Left lung (tissue), 10 donors: ENCODE data around the gene GSN. TPM values are rescaled to one million over a fixed set of nuclear protein-coding genes. Genes with fewer than 3 reads are reported as not detected.
A peak's percentile ranks its signal among the peaks of the same experiment; 100 is the strongest.

Experiments used
- ATAC-seq: fragments of 200-7000 bp; cut with Tn5 transposase; one replicate; pipeline ENCODE4 v1.9.1; 2020; ENCODE audit warnings: moderate library complexity
- DNase-seq, 4 donors: peaks; one replicate each; pipeline ENCODE4 v3.0.0-alpha.2; 2013 to 2020
- H3K27ac ChIP-seq, 2 donors: fragments of 200-600 bp; sonication (generic) in 1 of 2; one replicate each; pipeline versions ENCODE4 v1.5.0 to v1.8.0; 2020 to 2021
- H3K27me3 ChIP-seq, 2 donors: fragments of 200-600 bp; sonication (generic) in 1 of 2; one replicate each; pipeline versions ENCODE4 v1.5.0 to v1.8.0; 2020 to 2021
- H3K36me3 ChIP-seq, 2 donors: fragments of 200-600 bp; sonication (generic) in 1 of 2; one replicate each; pipeline versions ENCODE4 v1.5.0 to v1.8.0; 2020 to 2021
- H3K4me1 ChIP-seq, 2 donors: fragments of 200-600 bp; one replicate each; pipeline ENCODE4 v1.8.0; 2021
- H3K4me3 ChIP-seq, 2 donors: fragments of 200-600 bp; sonication (generic) in 1 of 2; one replicate each; pipeline versions ENCODE4 v1.5.0 to v1.8.0; 2020 to 2021; ENCODE audit warnings: mild to moderate bottlenecking in 1 of 2
- H3K9me3 ChIP-seq, 2 donors: fragments of 200-600 bp; sonication (generic) in 1 of 2; one replicate each; pipeline versions ENCODE4 v1.5.0 to v1.8.0; 2020 to 2021
- CTCF ChIP-seq, 2 donors: fragments of 200-600 bp; sonication (generic) in 1 of 2; IDR thresholded peaks; one replicate each; pipeline versions ENCODE4 v1.5.0 to v1.8.0; 2021; ENCODE audit warnings: antibody characterized with exemption in 2 of 2
- intact Hi-C, 2 donors: fragments of 100-400 bp; cut with DNase I; formaldehyde crosslinking; loops; one replicate each; pipeline versions ENCODE4 v1.11.2 to v1.14.2; 2022
- polyA plus RNA-seq, 6 donors: library from polyadenylated mRNA; unstranded; fragments of 120-200 nt; gene quantifications; one replicate each; pipeline ENCODE4 v1.2.1, GENCODE V29; 2013; ENCODE audit not compliant: insufficient read length in 6 of 6
- total RNA-seq, 2 donors: library from RNA; stranded (reverse); fragmentation: NEBNext Ultra II Directional; extraction: Animal tissue kit (Norgen Biotek cat#: 25700); gene quantifications; one replicate each; pipeline ENCODE4 v1.2.1, GENCODE V29; 2021
- donor health status: DM: no; HTN: yes; CAD: no.
- donor health status: DM: no; HTN: no; CAD: no.

The GSN gene
- total and polyA plus RNA-seq, 8 donors, result 43.0 to 485 (median 54.9) TPM

DNA sequence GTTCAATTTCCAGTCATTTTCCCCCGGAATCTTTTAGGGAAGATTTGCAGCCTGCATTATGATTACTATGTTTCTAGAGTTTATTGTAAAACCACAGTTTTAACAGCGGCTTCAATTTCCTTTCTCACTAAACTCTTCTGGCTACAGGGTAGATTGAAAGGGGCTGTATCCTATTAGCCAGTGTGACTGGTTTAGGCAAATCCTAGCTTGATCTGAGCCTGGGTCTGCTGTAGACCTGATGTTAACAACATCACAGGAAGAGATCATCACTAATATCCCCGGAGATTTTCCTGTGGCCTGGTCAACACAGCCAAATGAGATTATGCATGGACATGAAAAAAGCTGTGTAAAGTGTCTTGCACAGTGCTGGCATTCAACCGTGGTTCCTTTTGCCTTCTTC lies 68.7 kb downstream of the GSN start:
- intact Hi-C loops, result no loop called here
- H3K9me3 ChIP-seq, result no peaks in the 10 kb centered on the region
- DNase-seq (no peak), ATAC-seq (no peak)
- no peak overlapping the region for H3K4me3 ChIP-seq
- TF ChIP-seq CTCF (IDR thresholded peaks at IDR 0.05), result no peak
- no peaks in the 10 kb centered on the region for H3K27me3 ChIP-seq
- peak overlapping the region in 1 of 2 donors; percentile 43 for H3K27ac ChIP-seq
- H3K36me3 ChIP-seq, result peaks cover 0 to 99% of the 10 kb centered on the region in 2 donors
- peaks cover 0 to 7% of the 10 kb centered on the region in 2 donors for H3K4me1 ChIP-seq

GRCh38 chr9:121339437-121339836 lies 71.5 kb downstream of the GSN start:
- no peak overlapping the region for H3K4me3 ChIP-seq
- H3K4me1 ChIP-seq, result peaks cover 6 to 14% of the 10 kb centered on the region in 2 donors
- H3K27ac ChIP-seq, result peak overlapping the region in 1 of 2 donors; percentile 43
- H3K27me3 ChIP-seq, result no peaks in the 10 kb centered on the region
- no peaks in the 10 kb centered on the region for H3K9me3 ChIP-seq
- no peak for ATAC-seq
- TF ChIP-seq CTCF (IDR thresholded peaks at IDR 0.05), result no peak
- DNase-seq, result no peak
- H3K36me3 ChIP-seq, result peaks cover 0 to 99% of the 10 kb centered on the region in 2 donors
- intact Hi-C loops, result no loop called here

- Histone ChIP-seq H3K36me3 (peaks cover 0 to 100% of the 10 kb centered on the region in 2 donors), H3K9me3 (no peaks in the 10 kb centered on the region), H3K4me1 (peaks cover 9 to 23% of the 10 kb centered on the region in 2 donors), H3K4me3 (no peak overlapping the region), H3K27ac (no peak overlapping the region), H3K27me3 (no peaks in the 10 kb centered on the region)
- TF ChIP-seq CTCF (IDR thresholded peaks at IDR 0.05), result no peak
- intact Hi-C loops, result no loop called here
- no peak for ATAC-seq
- no peak for DNase-seq
Observed at GRCh38 chr9:121340676-121341392, 72.9 kb downstream of the GSN start.

DNA sequence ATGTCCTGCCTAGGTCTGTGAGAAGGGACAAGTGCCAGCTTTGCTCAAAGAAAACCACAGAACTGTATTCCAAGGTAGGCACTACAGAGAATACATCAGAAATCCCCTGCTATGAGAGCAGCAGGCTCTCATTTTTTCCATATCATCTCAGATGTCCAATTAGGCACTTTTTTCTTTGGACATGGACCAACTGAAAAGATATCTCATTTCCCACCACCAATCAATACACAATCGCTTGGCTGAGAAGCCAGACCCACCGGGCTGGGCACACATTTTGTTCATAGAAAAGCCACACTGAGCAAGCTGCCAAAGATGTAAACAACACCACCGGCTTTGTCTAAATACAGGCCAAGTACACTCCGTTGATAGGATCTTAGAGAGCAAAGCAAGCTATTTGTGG lies 76.2 kb downstream of the GSN start:
- Histone ChIP-seq H3K27ac (peak overlapping the region; percentile 35 to 46), H3K4me3 (no peak overlapping the region), H3K4me1 (peaks cover 9 to 52% of the 10 kb centered on the region in 2 donors), H3K27me3 (no peaks in the 10 kb centered on the region), H3K9me3 (no peaks in the 10 kb centered on the region), H3K36me3 (peaks cover 0 to 100% of the 10 kb centered on the region in 2 donors)
- ATAC-seq (no peak), DNase-seq (no peak)
- no peak for TF ChIP-seq CTCF (IDR thresholded peaks at IDR 0.05)
- intact Hi-C loops, result no loop called here

GRCh38 chr9:121345070-121345469 lies 77.1 kb downstream of the GSN start:
- Histone ChIP-seq H3K27ac (peak overlapping the region in 1 of 2 donors; percentile 1), H3K36me3 (peaks cover 0 to 100% of the 10 kb centered on the region in 2 donors), H3K9me3 (no peaks in the 10 kb centered on the region), H3K4me3 (no peak overlapping the region), H3K27me3 (no peaks in the 10 kb centered on the region), H3K4me1 (peaks cover 10 to 61% of the 10 kb centered on the region in 2 donors)
- intact Hi-C loops, result no loop called here
- no peak for TF ChIP-seq CTCF (IDR thresholded peaks at IDR 0.05)
- DNase-seq (no peak), ATAC-seq (no peak)
